ENCODE data around the gene RMND1.
A peak's percentile ranks its signal among the peaks of the same experiment; 100 is the strongest.

Gene RMND1

GRCh38 chr6:151443454-151443853 lies 8.5 kb downstream of the RMND1 start:
- H3K4me3 ChIP-seq (ENCODE audit: low read depth, low read length) = no peak overlapping the region
- no peak for DNase-seq (ENCODE audit: low read depth)
- TF ChIP-seq CTCF (IDR thresholded peaks at IDR 0.05; ENCODE audit: control insufficient read depth, extremely low read depth, insufficient read depth) = no peak

GRCh38 chr6:151442371-151442770 lies 9.6 kb downstream of the RMND1 start:
- DNase-seq (ENCODE audit: low read depth) = no peak
- H3K4me3 ChIP-seq (ENCODE audit: low read depth, low read length) = no peak overlapping the region
- no peak for TF ChIP-seq CTCF (IDR thresholded peaks at IDR 0.05; ENCODE audit: control insufficient read depth, extremely low read depth, insufficient read depth)

GRCh38 chr6:151441390-151442166 lies 10.3 kb downstream of the RMND1 start:
- no peak for DNase-seq (ENCODE audit: low read depth)
- H3K4me3 ChIP-seq (ENCODE audit: low read depth, low read length) = no peak overlapping the region

GRCh38 chr6:151440930-151441329 lies 11.0 kb downstream of the RMND1 start:
- no peak overlapping the region for H3K4me3 ChIP-seq (ENCODE audit: low read depth, low read length)
- TF ChIP-seq CTCF (IDR thresholded peaks at IDR 0.05; ENCODE audit: control insufficient read depth, extremely low read depth, insufficient read depth) = peak; percentile 23; the same call in 1 of the 2 replicates
- no peak for DNase-seq (ENCODE audit: low read depth)

More at GRCh38 chr6:151441390-151442166, 10.3 kb downstream of the RMND1 start:
- no peak for TF ChIP-seq CTCF (IDR thresholded peaks at IDR 0.05; ENCODE audit: control insufficient read depth, extremely low read depth, insufficient read depth)

GRCh38 chr6:151440498-151440897 lies 11.4 kb downstream of the RMND1 start:
- no peak for TF ChIP-seq CTCF (IDR thresholded peaks at IDR 0.05; ENCODE audit: control insufficient read depth, extremely low read depth, insufficient read depth)
- no peak for DNase-seq (ENCODE audit: low read depth)
- no peak overlapping the region for H3K4me3 ChIP-seq (ENCODE audit: low read depth, low read length)

- no peak for DNase-seq (ENCODE audit: low read depth)
- H3K4me3 ChIP-seq (ENCODE audit: low read depth, low read length) = no peak overlapping the region
- TF ChIP-seq CTCF (IDR thresholded peaks at IDR 0.05; ENCODE audit: control insufficient read depth, extremely low read depth, insufficient read depth) = no peak
Observed at GRCh38 chr6:151437401-151437800, 14.5 kb downstream of the RMND1 start.

- no peak overlapping the region for H3K4me3 ChIP-seq (ENCODE audit: low read depth, low read length)
- DNase-seq (ENCODE audit: low read depth) = no peak
- no peak for TF ChIP-seq CTCF (IDR thresholded peaks at IDR 0.05; ENCODE audit: control insufficient read depth, extremely low read depth, insufficient read depth)
Observed at GRCh38 chr6:151436802-151437201, 15.1 kb downstream of the RMND1 start.
